ENCODE results near the gene HAND2. TPM values are rescaled to one million over a fixed set of nuclear protein-coding genes. Genes with fewer than 3 reads are reported as not detected.

HAND2 gene
- total and polyA plus RNA-seq, 4 donors, result 0.06 to 0.77 (median 0.21) TPM

DNA sequence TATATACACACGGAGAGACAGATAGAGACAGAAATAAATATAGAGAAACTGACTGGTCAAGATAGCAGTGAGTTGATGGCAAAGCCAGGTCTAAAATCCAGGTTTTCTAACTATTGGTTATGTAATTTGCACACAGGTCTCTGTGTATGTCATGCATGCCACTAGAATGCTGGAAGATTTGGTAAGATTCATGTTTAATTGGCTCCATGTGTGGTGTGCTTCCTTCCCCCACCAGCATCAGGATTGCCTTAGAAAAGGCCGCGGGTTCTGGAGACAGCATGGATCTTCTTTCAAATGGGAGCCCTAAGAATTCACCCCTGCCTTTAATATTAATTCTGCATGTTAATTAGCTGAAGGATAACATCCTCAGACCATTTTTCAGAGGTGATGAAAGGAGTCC is 31.3 kb downstream of the HAND2 start:
- H3K36me3 ChIP-seq (ENCODE audit: control insufficient read depth in 4 of 4, insufficient read depth in 4 of 4, low read length in 4 of 4), result no peaks in the 10 kb centered on the region
- ATAC-seq (ENCODE audit: insufficient read depth, low FRiP score) (no peak), DNase-seq (no peak)
- no peak overlapping the region for H3K27ac ChIP-seq (ENCODE audit: low read depth in 1 of 2, low read length in 1 of 2)
- H3K9me3 ChIP-seq (ENCODE audit: control insufficient read depth in 4 of 4, insufficient read depth in 3 of 4, low read length in 3 of 4), result peaks cover 0 to 22% (median 1%) of the 10 kb centered on the region in 4 donors
- H3K9ac ChIP-seq (ENCODE audit: insufficient read depth in 1 of 2, low read length in 2 of 2), result no peak overlapping the region
- H3K4me1 ChIP-seq (ENCODE audit: control insufficient read depth in 5 of 5, insufficient read depth in 5 of 5, low read length in 5 of 5), result peaks cover 0 to 6% (median 0%) of the 10 kb centered on the region in 5 donors
- TF ChIP-seq, protein P1, sequence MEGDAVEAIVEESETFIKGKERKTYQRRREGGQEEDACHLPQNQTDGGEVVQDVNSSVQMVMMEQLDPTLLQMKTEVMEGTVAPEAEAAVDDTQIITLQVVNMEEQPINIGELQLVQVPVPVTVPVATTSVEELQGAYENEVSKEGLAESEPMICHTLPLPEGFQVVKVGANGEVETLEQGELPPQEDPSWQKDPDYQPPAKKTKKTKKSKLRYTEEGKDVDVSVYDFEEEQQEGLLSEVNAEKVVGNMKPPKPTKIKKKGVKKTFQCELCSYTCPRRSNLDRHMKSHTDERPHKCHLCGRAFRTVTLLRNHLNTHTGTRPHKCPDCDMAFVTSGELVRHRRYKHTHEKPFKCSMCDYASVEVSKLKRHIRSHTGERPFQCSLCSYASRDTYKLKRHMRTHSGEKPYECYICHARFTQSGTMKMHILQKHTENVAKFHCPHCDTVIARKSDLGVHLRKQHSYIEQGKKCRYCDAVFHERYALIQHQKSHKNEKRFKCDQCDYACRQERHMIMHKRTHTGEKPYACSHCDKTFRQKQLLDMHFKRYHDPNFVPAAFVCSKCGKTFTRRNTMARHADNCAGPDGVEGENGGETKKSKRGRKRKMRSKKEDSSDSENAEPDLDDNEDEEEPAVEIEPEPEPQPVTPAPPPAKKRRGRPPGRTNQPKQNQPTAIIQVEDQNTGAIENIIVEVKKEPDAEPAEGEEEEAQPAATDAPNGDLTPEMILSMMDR (IDR thresholded peaks at IDR 0.05; ENCODE audit: control extremely low read depth, extremely low read depth), result no peak
- peaks cover 22 to 85% (median 83%) of the 10 kb centered on the region in 3 donors for H3K27me3 ChIP-seq (ENCODE audit: control insufficient read depth in 3 of 3, insufficient read depth in 3 of 3, low read length in 2 of 3)
- 94 to 96% methylated on average over 3 of the region's 3 CpGs for WGBS, 2 donors
- H3K4me3 ChIP-seq, result no peak overlapping the region

DNA sequence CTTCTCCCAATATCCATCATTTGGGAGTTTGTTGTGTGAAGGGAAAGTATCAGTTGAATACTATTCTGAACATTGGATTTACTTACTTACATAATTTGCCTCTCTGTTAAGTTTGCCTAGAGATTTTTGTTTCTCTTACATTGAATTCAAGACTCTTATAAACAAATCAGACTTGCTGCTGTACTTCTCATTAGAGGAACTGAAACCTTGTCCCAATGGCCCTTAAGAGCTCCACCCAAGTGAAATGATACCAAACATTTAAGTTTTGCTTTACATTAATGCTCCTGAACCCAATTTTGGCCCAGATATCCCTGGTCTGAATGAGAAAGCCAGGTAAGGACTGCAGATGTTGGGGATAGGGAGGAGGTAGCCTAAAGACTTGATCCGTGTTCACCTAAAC is 32.0 kb downstream of the HAND2 start:
- peaks cover 0 to 22% (median 1%) of the 10 kb centered on the region in 4 donors for H3K9me3 ChIP-seq (ENCODE audit: control insufficient read depth in 4 of 4, insufficient read depth in 3 of 4, low read length in 3 of 4)
- no peak for DNase-seq
- peaks cover 0 to 6% (median 0%) of the 10 kb centered on the region in 5 donors for H3K4me1 ChIP-seq (ENCODE audit: control insufficient read depth in 5 of 5, insufficient read depth in 5 of 5, low read length in 5 of 5)
- H3K36me3 ChIP-seq (ENCODE audit: control insufficient read depth in 4 of 4, insufficient read depth in 4 of 4, low read length in 4 of 4), result no peaks in the 10 kb centered on the region
- 88 to 92% methylated on average over 1 of the region's 1 CpG for WGBS, 2 donors
- H3K27me3 ChIP-seq (ENCODE audit: control insufficient read depth in 3 of 3, insufficient read depth in 3 of 3, low read length in 2 of 3), result peaks cover 22 to 79% (median 77%) of the 10 kb centered on the region in 3 donors
- no peak overlapping the region for H3K9ac ChIP-seq (ENCODE audit: insufficient read depth in 1 of 2, low read length in 2 of 2)
- no peak overlapping the region for H3K4me3 ChIP-seq
- no peak overlapping the region for H3K27ac ChIP-seq (ENCODE audit: low read depth in 1 of 2, low read length in 1 of 2)
- TF ChIP-seq, protein P1 (IDR thresholded peaks at IDR 0.05; ENCODE audit: control extremely low read depth, extremely low read depth), result no peak
- ATAC-seq (ENCODE audit: insufficient read depth, low FRiP score), result no peak

DNA sequence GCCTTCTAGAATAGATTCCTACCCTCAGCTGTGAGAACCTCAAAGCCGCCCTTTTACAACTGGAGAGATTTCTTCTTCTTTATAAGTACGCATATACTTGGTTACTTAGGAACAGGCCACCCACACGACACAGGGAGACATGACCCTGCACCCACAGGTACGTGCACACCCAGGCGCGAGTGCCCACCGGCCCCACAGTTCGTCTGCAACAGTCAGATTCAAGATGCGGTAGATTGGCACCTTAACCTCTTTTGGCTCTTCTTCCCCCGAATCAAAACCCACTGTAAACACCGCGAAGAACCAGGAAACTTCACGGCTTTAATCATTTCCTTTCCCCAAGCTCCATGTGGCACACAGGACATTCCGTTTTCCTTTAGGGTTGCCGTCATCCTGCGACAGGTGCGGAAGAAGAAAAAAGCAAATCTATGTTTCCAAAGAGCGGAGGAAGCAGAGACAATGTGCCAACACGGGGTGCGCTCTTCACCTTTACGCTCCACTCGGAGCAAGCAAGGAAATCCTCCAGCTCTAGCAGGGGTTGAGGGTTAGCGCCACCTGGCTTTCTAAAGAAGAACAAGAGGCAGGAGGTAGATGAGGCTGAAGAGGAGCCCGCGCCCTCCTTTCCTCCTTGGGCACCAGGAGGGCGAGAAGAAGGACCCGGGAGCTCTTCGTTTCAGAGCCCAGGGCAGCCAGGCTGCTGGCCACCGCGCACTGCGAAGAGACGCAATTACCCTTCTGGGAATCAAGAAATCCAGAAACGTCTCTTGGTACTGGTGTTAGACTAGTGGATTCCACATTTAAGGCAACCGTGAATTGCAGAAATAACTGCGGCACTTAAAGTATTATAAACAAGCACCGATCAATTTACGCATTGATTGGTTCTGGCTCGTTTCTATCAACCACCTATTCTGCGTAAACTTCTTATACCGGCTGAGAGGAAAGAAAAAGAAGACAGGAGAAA is 35.7 kb downstream of the HAND2 start:
- peak; percentile 52 to 69 (median 54) for DNase-seq
- no peak overlapping the region for H3K27ac ChIP-seq (ENCODE audit: low read depth in 1 of 2, low read length in 1 of 2)
- ATAC-seq (ENCODE audit: insufficient read depth, low FRiP score), result peak; percentile 81
- H3K4me1 ChIP-seq (ENCODE audit: control insufficient read depth in 5 of 5, insufficient read depth in 5 of 5, low read length in 5 of 5), result no peaks in the 10 kb centered on the region
- H3K27me3 ChIP-seq (ENCODE audit: control insufficient read depth in 3 of 3, insufficient read depth in 3 of 3, low read length in 2 of 3), result peaks cover 7 to 43% (median 40%) of the 10 kb centered on the region in 3 donors
- no peaks in the 10 kb centered on the region for H3K36me3 ChIP-seq (ENCODE audit: control insufficient read depth in 4 of 4, insufficient read depth in 4 of 4, low read length in 4 of 4)
- no peak overlapping the region for H3K4me3 ChIP-seq
- TF ChIP-seq, protein P1 (IDR thresholded peaks at IDR 0.05; ENCODE audit: control extremely low read depth, extremely low read depth), result peak; percentile 55
- 14 to 15% methylated on average over 40 of the region's 40 CpGs for WGBS, 2 donors
- H3K9me3 ChIP-seq (ENCODE audit: control insufficient read depth in 4 of 4, insufficient read depth in 3 of 4, low read length in 3 of 4), result no peaks in the 10 kb centered on the region
- peak overlapping the region in 1 of 2 donors; percentile 3 for H3K9ac ChIP-seq (ENCODE audit: insufficient read depth in 1 of 2, low read length in 2 of 2)
